HepG2 (cell line): Measurements from ENCODE around the gene EEA1.

ENCODE experiments used
- EP300 ChIP-seq, 3 experiments: sonication (generic) in 1 of 3; formaldehyde crosslinking in 1 of 3; IDR thresholded peaks; 2 replicates each; pipeline versions ENCODE4 v1.5.1 to v1.6.1; 2011 to 2020; ENCODE audit warnings: low read depth in 2 of 3, low read length in 2 of 3, borderline replicate concordance in 1 of 3, improper control_type of control experiment in 1 of 3, mild to moderate bottlenecking in 1 of 3, missing genetic modification reagents in 1 of 3, moderate library complexity in 1 of 3
- EZH2 ChIP-seq: conservative IDR thresholded peaks from 2 replicates; pipeline ENCODE4 v1.6.1; 2012; ENCODE audit warnings: mild to moderate bottlenecking, low read depth, low read length, moderate library complexity
- HDAC1 ChIP-seq: sonication (generic); formaldehyde crosslinking; IDR thresholded peaks from 2 replicates; pipeline ENCODE4 v1.5.1; 2020; ENCODE audit warnings: mild to moderate bottlenecking, missing genetic modification reagents
- HNRNPUL1 ChIP-seq: fragments of 200-400 bp; formaldehyde crosslinking; IDR thresholded peaks from 2 replicates; pipeline ENCODE4 v1.6.1; 2017; ENCODE audit warnings: low read depth, mild to moderate bottlenecking, low read length, moderate library complexity
- NCOR1 ChIP-seq: fragments of 200-600 bp; sonication (generic); IDR thresholded peaks from 2 replicates; pipeline ENCODE4 v1.7.0; 2017; ENCODE audit warnings: antibody characterized with exemption, low read length, borderline replicate concordance
- POLR2A ChIP-seq, 2 experiments: IDR thresholded peaks; 2 replicates each; pipeline ENCODE4 v1.6.1; 2011; ENCODE audit warnings: low read depth in 2 of 2, low read length in 2 of 2, mild to moderate bottlenecking in 1 of 2, moderate library complexity in 1 of 2; ENCODE audit not compliant: insufficient read depth in 1 of 2
- TCF7L2 ChIP-seq: IDR thresholded peaks from 2 replicates; pipeline ENCODE4 v1.6.1; 2011; ENCODE audit warnings: mild to moderate bottlenecking, low read depth, low read length, moderate library complexity
- ZBTB42 ChIP-seq: sonication (generic); formaldehyde crosslinking; IDR thresholded peaks from 2 replicates; pipeline ENCODE4 v1.5.0; 2020; ENCODE audit warnings: mild to moderate bottlenecking, missing genetic modification reagents
- ZBTB7A ChIP-seq: sonication (generic); formaldehyde crosslinking; IDR thresholded peaks from 2 replicates; pipeline ENCODE4 v1.8.0; 2022; ENCODE audit warnings: mild to moderate bottlenecking, missing genetic modification reagents
- ZNF136 ChIP-seq: sonication (generic); formaldehyde crosslinking; IDR thresholded peaks from 2 replicates; pipeline ENCODE4 v1.8.1; 2022; ENCODE audit warnings: low read depth, mild to moderate bottlenecking, moderate library complexity, missing genetic modification reagents
- ZNF160 ChIP-seq: sonication (generic); formaldehyde crosslinking; IDR thresholded peaks from 2 replicates; pipeline ENCODE4 v1.8.0; 2022; ENCODE audit warnings: mild to moderate bottlenecking, inconsistent platforms, missing genetic modification reagents
- ZNF616 ChIP-seq: sonication (generic); formaldehyde crosslinking; IDR thresholded peaks from 2 replicates; pipeline ENCODE4 v1.5.0; 2020; ENCODE audit warnings: low read depth, mild to moderate bottlenecking, missing genetic modification reagents
- TF ChIP-seq, protein P1 (sequence below): sonication (generic); formaldehyde crosslinking; IDR thresholded peaks from 2 replicates; pipeline ENCODE4 v1.4.0; 2020; ENCODE audit warnings: low read depth, missing genetic modification reagents
- TF ChIP-seq, protein P2 (sequence below): sonication (generic); formaldehyde crosslinking; IDR thresholded peaks from 2 replicates; pipeline ENCODE4 v1.5.0; 2020; ENCODE audit warnings: mild to moderate bottlenecking, missing genetic modification reagents, moderate library complexity

DNA sequence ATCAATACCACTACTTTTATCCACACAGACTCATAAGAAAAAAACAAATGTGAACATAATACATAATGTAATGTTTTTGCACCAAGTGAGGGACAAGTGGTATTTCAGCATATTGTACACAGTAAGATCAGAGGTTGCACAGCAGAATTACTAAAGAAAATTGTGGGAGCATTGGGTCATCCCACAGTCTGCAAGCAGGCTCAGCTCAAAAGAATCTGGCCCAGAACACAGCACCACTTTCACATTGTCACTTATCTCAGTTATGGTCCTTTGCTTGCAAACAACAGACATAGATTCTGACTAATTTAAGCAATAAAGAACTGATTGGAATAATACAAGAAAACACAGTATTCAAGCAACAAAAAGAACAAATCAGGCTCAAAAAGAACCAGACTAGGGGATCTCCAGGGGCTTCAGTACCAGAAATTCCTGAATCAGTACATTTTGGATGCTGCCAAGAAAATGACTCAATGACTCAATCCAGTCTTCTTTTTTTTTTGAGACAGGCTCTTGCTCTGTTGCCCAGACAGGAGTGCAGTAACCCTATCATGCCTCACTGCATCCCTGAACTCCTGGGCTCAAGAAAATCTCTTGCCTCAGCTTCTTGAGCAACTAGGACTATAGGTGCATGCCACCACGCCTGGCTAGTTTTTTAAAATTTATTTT lies 42.9 kb upstream of the EEA1 start:
- TF ChIP-seq ZBTB7A (CRISPR knock-in tag), result no peak
- TF ChIP-seq POLR2A (IDR thresholded peaks at IDR 0.05; ENCODE audit: insufficient read depth in 1 of 2, low read depth in 2 of 2, low read length in 2 of 2), result no peak
- TF ChIP-seq HDAC1 (CRISPR knock-in tag), result no peak
- TF ChIP-seq, protein P1, sequence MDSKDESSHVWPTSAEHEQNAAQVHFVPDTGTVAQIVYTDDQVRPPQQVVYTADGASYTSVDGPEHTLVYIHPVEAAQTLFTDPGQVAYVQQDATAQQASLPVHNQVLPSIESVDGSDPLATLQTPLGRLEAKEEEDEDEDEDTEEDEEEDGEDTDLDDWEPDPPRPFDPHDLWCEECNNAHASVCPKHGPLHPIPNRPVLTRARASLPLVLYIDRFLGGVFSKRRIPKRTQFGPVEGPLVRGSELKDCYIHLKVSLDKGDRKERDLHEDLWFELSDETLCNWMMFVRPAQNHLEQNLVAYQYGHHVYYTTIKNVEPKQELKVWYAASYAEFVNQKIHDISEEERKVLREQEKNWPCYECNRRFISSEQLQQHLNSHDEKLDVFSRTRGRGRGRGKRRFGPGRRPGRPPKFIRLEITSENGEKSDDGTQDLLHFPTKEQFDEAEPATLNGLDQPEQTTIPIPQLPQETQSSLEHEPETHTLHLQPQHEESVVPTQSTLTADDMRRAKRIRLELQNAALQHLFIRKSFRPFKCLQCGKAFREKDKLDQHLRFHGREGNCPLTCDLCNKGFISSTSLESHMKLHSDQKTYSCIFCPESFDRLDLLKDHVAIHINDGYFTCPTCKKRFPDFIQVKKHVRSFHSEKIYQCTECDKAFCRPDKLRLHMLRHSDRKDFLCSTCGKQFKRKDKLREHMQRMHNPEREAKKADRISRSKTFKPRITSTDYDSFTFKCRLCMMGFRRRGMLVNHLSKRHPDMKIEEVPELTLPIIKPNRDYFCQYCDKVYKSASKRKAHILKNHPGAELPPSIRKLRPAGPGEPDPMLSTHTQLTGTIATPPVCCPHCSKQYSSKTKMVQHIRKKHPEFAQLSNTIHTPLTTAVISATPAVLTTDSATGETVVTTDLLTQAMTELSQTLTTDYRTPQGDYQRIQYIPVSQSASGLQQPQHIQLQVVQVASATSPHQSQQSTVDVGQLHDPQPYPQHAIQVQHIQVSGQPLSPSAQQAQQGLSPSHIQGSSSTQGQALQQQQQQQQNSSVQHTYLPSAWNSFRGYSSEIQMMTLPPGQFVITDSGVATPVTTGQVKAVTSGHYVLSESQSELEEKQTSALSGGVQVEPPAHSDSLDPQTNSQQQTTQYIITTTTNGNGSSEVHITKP, result no peak
- no peak for TF ChIP-seq HNRNPUL1
- TF ChIP-seq, protein P2, sequence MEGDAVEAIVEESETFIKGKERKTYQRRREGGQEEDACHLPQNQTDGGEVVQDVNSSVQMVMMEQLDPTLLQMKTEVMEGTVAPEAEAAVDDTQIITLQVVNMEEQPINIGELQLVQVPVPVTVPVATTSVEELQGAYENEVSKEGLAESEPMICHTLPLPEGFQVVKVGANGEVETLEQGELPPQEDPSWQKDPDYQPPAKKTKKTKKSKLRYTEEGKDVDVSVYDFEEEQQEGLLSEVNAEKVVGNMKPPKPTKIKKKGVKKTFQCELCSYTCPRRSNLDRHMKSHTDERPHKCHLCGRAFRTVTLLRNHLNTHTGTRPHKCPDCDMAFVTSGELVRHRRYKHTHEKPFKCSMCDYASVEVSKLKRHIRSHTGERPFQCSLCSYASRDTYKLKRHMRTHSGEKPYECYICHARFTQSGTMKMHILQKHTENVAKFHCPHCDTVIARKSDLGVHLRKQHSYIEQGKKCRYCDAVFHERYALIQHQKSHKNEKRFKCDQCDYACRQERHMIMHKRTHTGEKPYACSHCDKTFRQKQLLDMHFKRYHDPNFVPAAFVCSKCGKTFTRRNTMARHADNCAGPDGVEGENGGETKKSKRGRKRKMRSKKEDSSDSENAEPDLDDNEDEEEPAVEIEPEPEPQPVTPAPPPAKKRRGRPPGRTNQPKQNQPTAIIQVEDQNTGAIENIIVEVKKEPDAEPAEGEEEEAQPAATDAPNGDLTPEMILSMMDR (CRISPR knock-in tag), result no peak
- TF ChIP-seq ZNF616, result no peak
- no peak for TF ChIP-seq ZNF136
- TF ChIP-seq TCF7L2, result no peak
- no peak for TF ChIP-seq ZBTB42 (CRISPR knock-in tag)
- no peak for TF ChIP-seq EP300 (IDR thresholded peaks at IDR 0.05; ENCODE audit: low read depth in 2 of 2, low read length in 2 of 2)
- no peak for TF ChIP-seq EP300 (CRISPR knock-in tag; IDR thresholded peaks at IDR 0.05; ENCODE audit: borderline replicate concordance)
- TF ChIP-seq ZNF160 (CRISPR knock-in tag), result no peak
- TF ChIP-seq EZH2, result no peak
- TF ChIP-seq NCOR1, result no peak
